GM12892 (cell line): Measurements from ENCODE around the gene C19orf18.

Experiments used
- POLR2A ChIP-seq: IDR thresholded peaks from 2 replicates; pipeline ENCODE4 v1.6.1; 2011; ENCODE audit warnings: low read depth, low read length, control low read depth
- POLR2AphosphoS5 ChIP-seq: IDR thresholded peaks from 2 replicates; pipeline ENCODE4 v1.6.1; 2011; ENCODE audit warnings: low read depth, low read length, control low read depth
- TAF1 ChIP-seq: IDR thresholded peaks from 2 replicates; pipeline ENCODE4 v1.6.1; 2011; ENCODE audit warnings: low read depth, mild to moderate bottlenecking, control low read depth, low read length, borderline replicate concordance

GRCh38 chr19:58020129-58020528, 45.8 kb upstream of the C19orf18 start:
- TF ChIP-seq POLR2A (no peak), POLR2AphosphoS5 (no peak), TAF1 (no peak)
